GM21526 (cell line): Measurements from ENCODE around the gene RHOXF2B.
"Not testable (repeated sequence)": the region's sequence is repeated elsewhere in the genome, so short reads cannot be mapped to it uniquely, and the experiment has no call there.

Experiments
- ATAC-seq: cut with Tn5 transposase; IDR thresholded peaks from one replicate; pipeline ENCODE4 v1.9.1; 2021; ENCODE audit warnings: moderate library complexity; ENCODE audit not compliant: unreplicated experiment, low FRiP score

The RHOXF2B gene

GRCh38 chrX:120077590-120077989 lies at the start of gene RHOXF2B:
Gene RHOXF2B (minus strand): TSS chrX:120077690. CDS start chrX:120077552, 138 bp downstream.
- ATAC-seq: not testable (repeated sequence)

DNA sequence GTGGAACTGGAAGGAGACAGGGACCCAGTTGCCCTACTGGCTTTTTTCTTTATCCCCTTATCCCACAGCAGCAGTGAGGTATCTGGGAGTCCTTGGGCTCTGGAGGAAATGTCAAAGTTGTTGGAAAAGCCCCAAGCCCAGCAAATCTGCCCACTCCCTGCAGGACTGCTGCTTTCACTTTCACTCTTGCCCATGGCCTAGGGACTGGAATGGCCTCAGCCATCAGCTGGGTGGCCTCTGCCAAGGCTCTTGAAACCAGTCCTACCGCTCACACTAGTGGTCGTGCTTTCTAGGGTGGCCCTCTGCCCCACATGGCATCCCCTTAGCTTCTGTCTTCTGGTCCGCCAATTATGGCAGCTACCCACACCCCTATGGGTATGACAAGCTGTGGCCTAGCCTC lies 48.0 kb upstream of the RHOXF2B start:
- no peak for ATAC-seq

GRCh38 chrX:120120223-120120622 lies 42.7 kb upstream of the RHOXF2B start:
- ATAC-seq: no peak

DNA sequence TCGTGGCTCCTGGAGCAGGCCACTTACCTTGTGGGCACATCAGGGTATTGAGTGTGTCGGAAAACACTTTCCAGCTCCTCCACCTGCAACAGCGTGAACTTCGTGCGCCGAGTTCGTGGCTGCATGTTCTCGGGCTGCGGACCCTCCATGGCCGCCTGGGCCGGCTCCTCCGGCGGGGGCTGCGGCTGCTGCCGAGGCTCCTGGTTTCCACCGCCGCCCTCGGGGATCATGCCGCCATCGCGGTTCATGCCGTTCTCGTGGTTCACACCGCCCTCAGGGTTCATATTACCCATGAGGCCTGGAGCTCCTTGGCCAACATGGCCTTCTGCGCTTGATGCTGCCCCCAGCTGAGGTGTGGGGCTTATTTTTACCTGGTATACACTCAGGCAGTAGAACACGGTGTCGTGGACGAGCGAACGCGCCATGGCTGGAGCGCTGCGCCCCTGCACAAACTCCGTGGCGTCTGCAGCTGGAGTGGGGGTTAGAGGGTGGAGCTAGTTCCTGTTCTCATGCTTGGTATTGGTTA lies 38.0 kb upstream of the RHOXF2B start, which contains the start of gene RHOXF1:
Gene RHOXF1, minus strand, starts transcription at position 476 of the 526 bp plus-strand sequence. Its CDS starts 51 bp downstream, at position 425.
- no peak for ATAC-seq

DNA sequence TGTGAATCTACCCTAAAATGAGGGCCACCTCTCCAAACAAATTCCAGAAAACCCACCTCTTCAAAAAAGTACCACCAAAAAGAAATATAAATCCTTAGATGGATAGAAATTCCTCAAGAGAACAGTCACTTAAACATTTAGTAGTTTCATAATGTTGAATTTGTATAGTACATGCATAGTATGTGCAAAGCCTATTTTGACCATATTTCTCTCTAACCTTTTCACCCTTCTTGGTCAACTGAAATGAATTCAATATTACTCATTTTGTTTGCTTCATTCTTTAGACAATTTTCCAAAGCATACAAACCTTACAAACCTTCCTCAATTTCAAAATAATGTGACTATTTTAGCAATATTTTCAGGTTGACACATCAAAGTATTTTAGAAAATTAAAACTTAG lies 34.1 kb upstream of the RHOXF2B start:
- ATAC-seq: no peak

DNA sequence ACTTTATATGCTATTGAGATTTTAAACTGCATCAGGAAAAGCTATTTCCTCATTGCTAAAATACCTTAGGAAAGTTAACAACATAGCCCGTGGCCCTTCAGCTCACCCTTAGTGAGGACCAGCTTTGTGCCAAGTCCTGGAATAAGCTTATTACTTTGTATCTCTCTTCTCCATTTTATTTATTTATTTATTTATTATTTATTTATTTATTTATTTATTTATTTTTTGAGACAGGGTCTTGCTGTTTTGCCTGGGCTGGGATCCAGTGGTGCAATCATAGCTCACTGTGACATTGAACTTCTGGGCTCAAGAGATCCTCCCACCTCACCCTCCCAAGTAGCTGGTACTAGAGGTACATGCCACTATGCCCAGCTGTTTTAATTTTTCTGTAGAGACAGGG lies 31.9 kb upstream of the RHOXF2B start:
- ATAC-seq: no peak

DNA sequence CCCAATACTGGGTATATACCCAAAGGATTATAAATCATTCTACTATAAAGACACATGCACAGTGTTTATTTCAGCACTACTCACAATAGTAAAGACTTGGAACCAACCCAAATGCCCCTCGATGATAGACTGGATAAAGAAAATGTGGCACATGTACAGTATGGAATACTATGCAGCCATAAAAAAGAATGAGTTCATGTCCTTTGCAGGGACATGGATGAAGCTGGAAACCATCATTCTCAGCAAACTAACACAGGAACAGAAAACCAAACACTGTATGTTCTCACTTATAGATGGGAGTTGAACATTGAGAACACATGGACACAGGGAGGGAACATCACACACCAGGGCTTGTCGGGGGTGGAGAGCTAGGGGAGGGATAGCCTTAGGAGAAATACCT lies 27.2 kb upstream of the RHOXF2B start:
- not testable (repeated sequence) for ATAC-seq

GRCh38 chrX:120101057-120101456 lies 23.6 kb upstream of the RHOXF2B start:
- ATAC-seq: not testable (repeated sequence)

DNA sequence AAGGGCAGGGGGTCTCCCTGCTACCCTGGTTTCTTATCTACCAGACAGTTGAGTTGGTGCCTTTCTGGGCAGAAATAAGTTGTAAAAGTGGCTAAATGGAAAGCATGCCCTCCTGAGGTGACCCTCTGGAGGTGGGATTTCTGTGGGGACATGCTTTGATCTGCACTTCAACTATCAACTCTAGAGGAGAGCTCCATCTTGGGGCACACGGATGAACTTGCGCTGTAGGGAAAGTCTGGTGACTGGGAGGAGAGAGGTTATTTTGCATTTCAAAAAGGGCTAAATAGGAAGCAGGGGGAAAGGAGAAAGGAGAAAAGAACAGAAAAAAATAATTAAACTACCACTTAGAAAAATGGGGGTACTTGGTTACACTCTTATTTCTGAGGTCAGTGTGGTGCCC lies 12.7 kb upstream of the RHOXF2B start:
- ATAC-seq: no peak

DNA sequence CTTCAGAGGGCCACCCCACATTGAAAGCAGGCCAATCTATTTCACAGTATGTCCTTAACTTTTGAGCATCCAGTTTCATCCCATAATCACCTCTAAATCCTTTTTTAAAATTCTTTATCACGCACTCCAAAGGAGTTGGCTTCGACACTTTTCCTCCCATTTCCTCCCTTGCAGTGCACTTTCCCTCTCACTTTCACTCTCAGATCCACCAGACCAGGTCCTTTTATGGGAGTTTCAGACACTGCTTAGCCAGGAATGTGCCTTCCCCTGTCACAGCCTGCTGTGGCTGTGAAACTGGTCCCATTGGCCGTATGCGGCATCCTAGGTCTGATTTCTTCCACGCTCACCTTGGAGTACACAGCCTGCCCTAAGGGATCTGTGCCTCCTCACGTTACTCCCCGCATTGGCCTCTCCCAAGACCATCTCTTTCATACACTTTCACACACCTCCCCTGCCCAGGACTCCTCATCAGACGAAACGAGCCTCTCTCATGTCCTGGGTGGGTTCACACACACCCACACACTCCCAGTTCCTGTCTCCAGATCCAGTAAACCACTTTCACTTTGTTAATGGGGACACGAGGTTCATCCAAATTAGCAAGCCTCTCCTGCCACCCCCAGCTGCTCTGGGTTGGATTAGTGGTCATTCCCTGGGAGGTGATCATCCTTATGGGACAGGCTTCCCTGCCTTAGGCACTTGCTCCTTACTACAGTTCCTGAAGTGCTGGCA lies 10.0 kb upstream of the RHOXF2B start:
- ATAC-seq: no peak

GRCh38 chrX:120085553-120086185 lies 8.2 kb upstream of the RHOXF2B start:
- ATAC-seq: not testable (repeated sequence)

DNA sequence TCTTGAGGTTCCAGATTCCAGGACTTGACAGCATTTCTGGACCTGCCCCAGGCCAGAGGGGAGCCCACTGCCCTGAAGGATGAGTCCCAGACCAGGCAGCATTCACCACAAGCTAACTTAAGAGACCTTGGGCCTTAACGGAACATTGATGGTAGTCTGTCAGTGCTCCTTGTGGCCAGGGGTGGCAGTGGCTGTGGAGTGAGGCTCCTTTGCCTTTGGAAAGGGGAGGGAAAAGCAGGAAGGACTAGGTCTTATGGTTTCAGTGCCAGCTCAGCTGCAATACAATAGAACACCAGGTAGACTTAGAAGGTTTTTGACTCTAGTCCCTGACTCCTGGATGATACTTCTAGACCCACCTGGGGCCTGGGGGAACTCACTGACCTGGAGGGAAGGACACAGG lies 11.3 kb downstream of the RHOXF2B start:
- ATAC-seq: not testable (repeated sequence)

- not testable (repeated sequence) for ATAC-seq
These were observed 34.8 kb downstream of the RHOXF2B start for GRCh38 chrX:120042712-120043111.

DNA sequence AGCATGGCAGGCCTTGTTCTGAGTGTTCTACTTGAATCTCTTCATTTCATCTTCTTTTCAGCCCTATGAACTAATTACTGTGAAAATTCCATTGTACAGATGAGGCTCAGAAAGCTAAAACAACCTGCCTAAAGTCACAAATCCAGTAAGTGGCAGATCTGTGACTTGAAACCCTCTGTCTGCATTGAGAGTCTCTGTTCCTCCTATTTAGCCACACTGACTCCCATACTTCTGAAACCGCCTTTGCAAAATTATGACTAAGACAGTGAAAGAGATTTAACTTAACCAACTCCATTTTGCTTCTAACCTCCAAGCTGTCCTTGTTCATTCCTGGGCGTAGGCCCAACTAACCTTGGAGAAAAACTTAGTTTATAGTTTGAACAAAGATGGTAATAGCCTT lies 35.2 kb downstream of the RHOXF2B start:
- ATAC-seq: peak; percentile 80

DNA sequence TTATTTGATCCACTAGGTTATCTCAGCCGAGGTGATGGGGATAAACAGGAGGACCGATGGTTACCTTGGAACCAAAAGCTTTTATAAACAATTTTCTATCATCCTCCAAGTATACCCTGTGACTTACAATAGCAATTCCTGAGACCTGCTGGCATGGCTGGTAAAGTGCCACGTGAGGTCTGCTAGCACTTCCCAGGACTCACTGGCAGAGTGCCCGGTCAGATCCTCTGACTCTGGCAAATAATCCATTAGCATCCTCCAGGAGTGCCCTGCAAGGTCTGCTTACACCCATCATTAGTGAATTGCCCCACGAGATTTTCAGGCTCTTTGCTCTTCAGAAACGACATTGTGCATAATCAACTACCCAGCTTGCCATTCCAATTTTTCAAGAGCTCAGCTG lies 37.3 kb downstream of the RHOXF2B start:
- not testable (repeated sequence) for ATAC-seq

DNA sequence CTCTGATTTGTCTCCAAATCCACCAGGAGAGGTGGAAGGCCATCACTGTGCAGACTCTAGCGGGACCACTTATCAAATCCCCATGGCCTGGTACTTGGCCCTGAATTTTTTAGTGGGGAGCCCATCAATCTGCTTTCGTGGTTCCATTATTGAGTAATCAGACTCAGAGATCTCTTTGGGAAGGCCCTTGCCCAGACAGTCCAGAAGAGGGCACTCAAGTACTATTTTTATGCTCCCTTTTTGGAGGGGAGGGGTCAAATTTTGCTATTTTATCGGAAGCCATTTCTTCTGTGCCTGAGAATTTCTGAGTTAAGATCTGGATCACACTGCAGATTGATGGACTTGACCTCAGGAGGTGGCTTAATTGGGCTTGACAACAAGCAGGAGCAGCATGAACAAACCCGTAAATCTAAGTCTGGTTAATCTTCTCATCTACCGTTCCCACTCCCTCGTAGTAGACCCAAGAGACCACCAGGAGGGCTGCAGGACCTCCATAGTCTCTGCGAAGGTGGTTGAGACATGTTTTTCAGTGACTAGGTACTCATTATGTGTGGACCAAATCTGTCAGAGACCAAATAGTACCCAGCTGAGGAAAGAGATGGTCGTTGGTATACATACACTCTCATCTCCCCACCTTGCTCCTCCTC lies 38.3 kb downstream of the RHOXF2B start:
- not testable (repeated sequence) for ATAC-seq

DNA sequence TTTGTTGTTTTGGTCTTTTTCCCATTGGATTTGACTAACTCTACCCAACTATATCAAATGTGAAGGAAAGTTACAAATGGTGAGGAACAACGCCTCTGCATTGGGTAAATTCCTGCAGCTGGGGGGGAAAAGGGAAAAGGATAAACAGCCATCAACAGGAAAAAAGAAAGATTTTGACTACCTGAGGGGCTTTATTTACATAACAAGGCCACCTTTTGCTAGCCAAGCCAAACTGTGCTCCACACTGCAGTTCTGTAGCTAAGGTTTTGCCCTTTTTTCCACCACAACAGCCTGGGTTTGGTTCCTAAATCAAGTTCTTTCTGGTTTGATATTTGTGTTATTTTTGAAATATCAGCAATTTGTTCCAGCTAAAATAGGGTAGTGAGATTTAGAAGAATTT lies 40.8 kb downstream of the RHOXF2B start:
- ATAC-seq: no peak

DNA sequence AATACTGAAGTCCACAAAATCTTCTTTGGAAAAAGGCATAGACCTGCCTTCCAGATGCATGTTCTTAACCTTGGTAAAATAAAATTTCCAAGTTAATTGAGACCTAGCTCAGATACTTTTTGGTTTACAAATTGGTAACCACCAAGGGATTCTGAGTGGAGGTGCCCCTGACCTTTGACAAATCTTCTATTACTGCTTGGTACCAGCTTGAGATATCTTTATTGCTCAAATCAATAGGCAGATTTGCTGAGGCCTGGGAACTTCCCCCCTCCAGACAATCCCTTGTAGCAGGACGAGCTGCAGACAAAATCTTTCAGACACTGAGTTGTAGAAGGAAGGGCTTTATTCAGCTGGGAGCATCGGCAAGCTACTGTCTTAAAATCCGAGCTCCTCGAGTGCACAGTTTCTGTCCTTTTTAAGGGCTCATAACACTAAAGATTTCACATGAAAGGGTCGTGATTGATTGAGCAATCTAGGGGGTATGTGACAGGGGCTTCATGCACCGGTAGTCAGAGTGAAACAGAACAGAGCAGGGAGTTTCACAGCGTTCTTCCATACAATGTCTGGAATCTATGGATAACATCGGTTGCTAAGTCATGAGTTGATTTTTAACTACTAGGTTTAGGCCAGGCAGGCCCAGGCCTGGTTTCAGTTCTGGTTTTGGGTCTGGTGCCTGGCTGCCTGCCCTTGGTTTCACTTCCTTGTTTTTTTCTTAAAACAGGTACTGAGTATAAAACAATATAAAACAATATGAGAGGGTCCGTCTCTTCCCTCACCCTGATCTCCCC lies 41.8 kb downstream of the RHOXF2B start:
- peak; percentile 92 for ATAC-seq

- peak; percentile 53 for ATAC-seq
These were observed 48.1 kb downstream of the RHOXF2B start for GRCh38 chrX:120029354-120029753.

GRCh38 chrX:120023259-120023658 lies 54.2 kb downstream of the RHOXF2B start:
- no peak for ATAC-seq
